NCI-H82 treated with DMSO at 0.1 percent for 48 hours (cell line): Measurements from ENCODE around the gene C1QTNF6.
"Not testable (repeated sequence)": the region's sequence is repeated elsewhere in the genome, so short reads cannot be mapped to it uniquely, and the experiment has no call there.

Source experiments
- DNase-seq: peaks from one replicate; lab custom pipeline; 2025; ENCODE audit not compliant: unreplicated experiment; lab: John Stamatoyannopoulos, UW

The C1QTNF6 gene

GRCh38 chr22:37187891-37188761 lies at the start of gene C1QTNF6:
TSS of gene C1QTNF6 (minus strand) at chr22:37188247. CDS start at chr22:37188213, 34 bp downstream.
- no peak for DNase-seq

GRCh38 chr22:37235897-37236607 lies 48.0 kb upstream of the C1QTNF6 start:
- DNase-seq = no peak

GRCh38 chr22:37234736-37235711 lies 47.0 kb upstream of the C1QTNF6 start:
- no peak for DNase-seq

GRCh38 chr22:37233751-37234631 lies 45.9 kb upstream of the C1QTNF6 start:
- DNase-seq = no peak

GRCh38 chr22:37233371-37233750 lies 45.3 kb upstream of the C1QTNF6 start:
- not testable (repeated sequence) for DNase-seq

- DNase-seq = no peak
Measured at GRCh38 chr22:37232140-37232998, 44.3 kb upstream of the C1QTNF6 start.

- no peak for DNase-seq
Measured at GRCh38 chr22:37231406-37232139, 43.5 kb upstream of the C1QTNF6 start.

- DNase-seq = no peak
Measured at GRCh38 chr22:37230673-37231405, 42.8 kb upstream of the C1QTNF6 start.

GRCh38 chr22:37229805-37230672 lies 42.0 kb upstream of the C1QTNF6 start:
- no peak for DNase-seq

GRCh38 chr22:37229012-37229804 lies 41.2 kb upstream of the C1QTNF6 start:
- no peak for DNase-seq

- DNase-seq = no peak
Measured at GRCh38 chr22:37228106-37229011, 40.3 kb upstream of the C1QTNF6 start.

GRCh38 chr22:37226514-37226913 lies 38.5 kb upstream of the C1QTNF6 start:
- no peak for DNase-seq

- DNase-seq = no peak
Measured at GRCh38 chr22:37226087-37226486, 38.0 kb upstream of the C1QTNF6 start.

GRCh38 chr22:37225481-37225880 lies 37.4 kb upstream of the C1QTNF6 start:
- no peak for DNase-seq
